ENCODE measurements around the gene PDE4B.
"Not testable (repeated sequence)": the region's sequence is repeated elsewhere in the genome, so short reads cannot be mapped to it uniquely, and the experiment has no call there.

Gene PDE4B

GRCh38 chr1:65958561-65959350 lies 166.1 kb downstream of the PDE4B start:
- DNase-seq, result no peak

- DNase-seq, result no peak
Measured at GRCh38 chr1:65959896-65960567, 167.3 kb downstream of the PDE4B start.

GRCh38 chr1:65963156-65963888 lies 170.6 kb downstream of the PDE4B start:
- no peak for DNase-seq

DNA sequence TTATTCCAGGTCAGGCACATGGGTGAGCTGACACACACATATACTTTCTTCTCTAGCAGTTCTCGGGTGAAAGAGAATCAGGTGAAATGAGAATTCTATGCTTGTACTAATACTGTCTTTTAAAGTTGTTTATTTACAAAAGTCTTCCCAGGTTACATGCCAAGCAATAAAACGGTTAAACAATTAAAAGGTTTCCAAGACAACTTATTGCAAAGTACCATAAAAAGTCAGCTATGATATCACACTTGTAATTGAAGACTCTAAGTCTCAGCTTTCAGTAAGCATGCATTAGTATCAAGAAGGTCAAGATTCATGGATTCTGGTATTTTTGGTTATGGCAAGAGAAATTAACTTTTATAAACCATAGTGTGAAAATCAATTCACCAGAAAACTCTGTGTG lies 171.4 kb downstream of the PDE4B start:
- no peak for DNase-seq

DNA sequence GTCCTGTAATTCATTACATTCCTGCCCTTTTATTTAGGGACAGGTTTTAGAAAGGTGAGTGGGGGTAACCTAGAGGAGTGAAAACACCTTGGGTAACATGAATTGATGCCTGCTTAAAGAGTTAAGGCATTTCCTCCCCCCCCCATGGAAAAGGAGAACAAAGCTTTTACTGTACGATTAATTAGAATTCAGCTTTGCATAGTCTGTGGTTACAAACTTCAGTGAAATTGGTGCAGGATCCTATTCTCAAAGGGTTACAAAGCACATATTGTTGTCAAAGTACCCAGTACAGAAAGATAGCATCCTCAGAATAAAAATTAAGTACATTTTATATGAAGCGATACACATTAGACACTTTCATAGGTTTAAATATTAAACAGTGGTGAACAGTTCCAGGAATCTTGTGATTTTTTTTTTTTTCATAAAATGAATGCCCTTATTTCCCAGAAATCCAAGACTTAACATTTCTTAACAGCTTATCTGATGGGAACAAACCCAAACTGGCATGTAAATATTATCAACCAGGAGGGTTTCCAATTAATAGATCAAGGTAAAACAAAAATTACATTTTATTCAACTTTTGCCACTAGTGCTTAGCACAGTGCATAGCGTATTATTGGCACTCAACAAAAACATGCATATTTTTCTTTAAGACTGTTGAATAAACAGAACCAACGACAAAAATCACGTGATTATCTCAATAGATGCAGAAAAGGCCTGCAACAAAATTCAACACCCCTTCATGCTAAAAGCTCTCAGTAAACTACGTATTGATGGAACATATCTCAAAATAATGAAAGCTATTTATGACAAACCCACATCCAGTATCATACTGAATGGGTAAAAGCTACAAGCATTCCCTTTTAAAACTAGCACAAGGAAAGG lies 172.7 kb downstream of the PDE4B start:
- DNase-seq, result no peak

GRCh38 chr1:65967492-65967891 lies 174.8 kb downstream of the PDE4B start:
- not testable (repeated sequence) for DNase-seq

- no peak for DNase-seq
Measured at GRCh38 chr1:65971547-65971946, 178.9 kb downstream of the PDE4B start.

DNA sequence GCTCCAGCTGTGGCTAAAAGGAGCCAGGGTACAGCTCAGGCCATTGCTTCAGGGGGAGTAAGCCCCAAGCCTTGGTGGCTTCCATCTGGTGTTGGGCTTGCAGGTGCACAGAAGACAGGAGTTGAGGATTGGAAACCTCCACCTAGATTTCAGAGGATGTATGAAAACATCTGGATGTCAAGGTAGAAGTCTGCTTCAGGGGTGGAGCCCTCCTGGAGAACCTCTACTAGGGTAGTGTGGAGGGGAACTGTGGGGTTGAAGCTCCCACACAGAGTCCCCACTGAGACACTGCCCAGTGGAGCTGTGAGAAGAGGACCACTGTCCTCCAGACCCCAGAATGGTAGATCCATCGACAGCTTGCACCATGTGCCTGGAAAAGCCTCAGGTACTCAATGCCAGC lies 183.0 kb downstream of the PDE4B start:
- DNase-seq, result no peak

DNA sequence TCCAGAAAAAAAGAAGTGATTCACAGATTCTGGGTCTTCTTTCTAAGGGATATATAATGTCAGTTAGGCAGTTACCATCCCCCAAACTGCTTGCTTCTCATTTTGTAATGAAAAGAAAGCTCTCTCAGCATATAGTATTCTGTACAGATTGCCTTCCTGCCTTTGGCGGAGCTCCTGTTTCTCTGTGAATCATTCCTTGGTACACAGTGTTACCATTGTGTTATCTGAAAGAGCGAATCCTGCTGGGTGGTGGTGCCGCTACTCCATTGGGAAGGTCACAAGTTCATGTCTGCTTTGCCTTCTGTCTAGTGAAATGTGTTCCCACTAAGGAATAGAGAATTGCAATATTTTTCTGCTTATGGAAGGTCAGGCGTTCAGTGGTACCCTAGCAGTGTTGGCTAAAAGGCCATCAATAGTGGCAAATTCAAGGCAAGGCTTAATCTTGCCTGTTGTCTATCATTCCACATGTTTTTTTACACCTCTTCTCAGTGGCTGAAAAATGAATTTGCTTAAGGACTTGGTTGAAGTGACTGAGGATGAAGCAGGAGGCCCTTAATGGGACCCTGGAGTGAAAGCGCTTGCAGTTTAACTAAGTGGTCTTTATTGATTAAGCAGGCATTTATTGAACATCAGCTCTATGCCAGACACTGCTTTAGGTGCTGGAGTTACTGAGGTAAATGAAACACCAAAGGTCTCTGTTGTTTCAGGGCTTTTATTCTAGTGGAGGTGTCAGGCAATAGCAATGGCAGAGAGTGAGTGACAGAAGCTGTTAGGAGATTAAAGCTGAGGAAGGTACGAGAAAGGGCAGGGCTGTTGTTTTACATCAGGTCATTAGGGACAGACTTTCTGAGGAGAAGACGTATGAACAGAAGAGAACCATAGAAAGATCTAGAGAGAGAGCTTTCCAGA lies 186.7 kb downstream of the PDE4B start:
- no peak for DNase-seq

GRCh38 chr1:65980237-65980636 lies 187.5 kb downstream of the PDE4B start:
- DNase-seq, result no peak

DNA sequence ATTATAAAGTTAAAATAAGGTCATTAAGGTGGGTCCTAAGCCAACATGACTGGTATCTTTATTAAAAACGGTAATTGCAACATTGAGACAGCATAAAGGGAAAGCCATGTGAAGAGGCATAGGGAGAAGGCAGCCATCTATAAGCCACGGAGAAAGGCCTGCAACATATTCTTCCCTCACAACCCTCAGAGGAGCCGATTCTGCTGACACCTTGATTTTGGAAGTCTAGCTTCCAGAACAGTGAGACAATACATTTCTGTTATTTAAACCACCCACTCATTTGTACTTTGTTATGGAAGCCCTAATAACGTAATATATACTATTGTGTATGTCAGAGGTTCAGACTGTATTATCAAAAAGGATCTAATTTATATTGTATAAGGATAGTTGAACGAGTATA lies 190.8 kb downstream of the PDE4B start:
- DNase-seq, result no peak

GRCh38 chr1:65985393-65986066 lies 192.8 kb downstream of the PDE4B start:
- no peak for DNase-seq

DNA sequence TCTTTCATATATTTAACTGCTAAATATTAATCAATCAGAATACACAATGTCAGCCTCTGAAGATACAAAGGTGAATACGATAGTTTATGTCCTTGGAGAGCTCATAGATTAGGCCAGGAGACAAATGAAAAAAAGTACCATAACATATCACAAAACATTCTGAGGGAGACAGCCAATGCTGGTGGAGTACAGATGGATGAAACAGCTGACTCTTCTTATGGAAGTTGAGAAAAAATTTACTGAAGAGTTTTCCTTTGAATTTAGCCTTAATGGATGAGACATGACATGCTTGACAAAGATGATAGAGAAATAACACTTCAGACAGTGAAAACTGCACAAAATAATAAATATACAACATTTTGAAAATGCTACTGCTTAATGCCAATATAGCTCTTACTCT lies 193.5 kb downstream of the PDE4B start:
- no peak for DNase-seq

GRCh38 chr1:65990161-65990560 lies 197.5 kb downstream of the PDE4B start:
- DNase-seq, result no peak

- DNase-seq, result no peak
Measured at GRCh38 chr1:65991694-65992093, 199.0 kb downstream of the PDE4B start.

- no peak for DNase-seq
Measured at GRCh38 chr1:65992165-65992821, 199.6 kb downstream of the PDE4B start.

- no peak for DNase-seq
Measured at GRCh38 chr1:65992831-65993271, 200.2 kb downstream of the PDE4B start.

DNA sequence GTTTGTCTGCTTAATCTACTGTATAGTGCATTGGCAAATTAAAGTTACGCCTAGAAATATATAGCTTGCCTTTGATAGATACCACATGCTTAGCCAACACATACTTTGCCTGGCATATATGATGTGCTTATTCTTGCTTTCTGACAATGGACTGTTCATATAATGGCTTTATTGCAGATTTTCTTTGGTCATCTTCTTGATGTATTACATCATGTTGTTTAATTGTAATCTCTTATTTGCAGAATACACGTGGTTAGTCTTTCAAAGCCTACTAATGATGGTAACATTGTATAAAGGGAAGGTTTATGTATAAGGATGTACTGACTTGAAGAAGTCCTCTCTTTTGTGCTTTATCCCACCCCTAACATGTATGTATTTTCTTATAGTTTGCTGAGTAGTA lies 201.5 kb downstream of the PDE4B start:
- DNase-seq, result no peak

DNA sequence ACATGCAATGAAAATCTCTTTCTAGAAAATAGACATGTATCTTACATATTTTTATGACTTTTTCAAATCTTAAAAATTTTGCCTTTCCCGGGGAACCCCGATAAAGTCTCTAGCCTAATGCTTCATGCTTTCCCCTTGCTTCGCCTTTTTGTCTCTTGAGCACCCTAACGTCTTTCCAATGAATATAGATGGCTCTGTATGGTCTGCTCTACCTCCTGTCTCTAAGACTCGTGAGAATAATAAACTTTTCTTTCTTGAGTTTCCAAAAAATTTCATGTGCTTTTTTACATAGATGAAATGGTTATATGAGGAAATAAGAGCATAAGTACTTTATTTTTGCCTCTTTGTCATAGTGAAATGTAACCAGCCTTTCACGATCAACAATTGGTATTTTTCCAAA lies 202.6 kb downstream of the PDE4B start:
- no peak for DNase-seq

- no peak for DNase-seq
Measured at GRCh38 chr1:65995928-65996327, 203.2 kb downstream of the PDE4B start.

DNA sequence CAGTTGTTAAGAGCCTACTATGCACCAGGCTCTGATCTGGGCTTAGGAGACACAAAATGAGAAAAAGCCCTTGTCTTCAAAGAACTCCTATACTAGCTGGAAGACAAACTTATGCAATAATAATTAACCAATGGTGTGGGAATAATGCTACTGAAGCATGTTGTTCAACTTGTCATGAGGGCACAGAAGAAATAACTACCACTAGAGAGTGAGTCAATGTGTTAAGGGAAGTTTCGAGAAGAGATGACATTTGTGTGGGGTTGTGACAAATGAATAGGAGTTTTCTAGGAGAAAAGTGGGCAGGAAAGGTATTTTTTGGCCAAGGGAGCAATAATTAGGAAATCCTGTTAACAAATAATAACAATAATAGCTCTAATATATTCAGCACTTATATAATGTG lies 205.0 kb downstream of the PDE4B start:
- no peak for DNase-seq

Measured in activated T-cell treated with anti-CD3 and anti-CD28 coated beads for 4 hours (primary cell).